HG03175 (cell line): ENCODE results near the gene TNNI2.

ENCODE experiments used
- ATAC-seq: cut with Tn5 transposase; IDR thresholded peaks from one replicate; pipeline ENCODE4 v1.9.1; 2021; ENCODE audit warnings: mild to moderate bottlenecking, moderate library complexity; ENCODE audit not compliant: unreplicated experiment

Gene TNNI2

GRCh38 chr11:1857064-1857463, 18.3 kb downstream of the TNNI2 start:
- ATAC-seq, result no peak

- no peak for ATAC-seq
These were observed 19.4 kb downstream of the TNNI2 start for GRCh38 chr11:1858154-1858553.

GRCh38 chr11:1858576-1858975, 19.8 kb downstream of the TNNI2 start:
- ATAC-seq, result no peak

GRCh38 chr11:1859004-1859403, 20.2 kb downstream of the TNNI2 start:
- ATAC-seq, result no peak

GRCh38 chr11:1860108-1860507, 21.3 kb downstream of the TNNI2 start:
- ATAC-seq, result no peak

GRCh38 chr11:1861435-1862411, 22.9 kb downstream of the TNNI2 start:
- no peak for ATAC-seq

GRCh38 chr11:1862588-1863351, 24.0 kb downstream of the TNNI2 start:
- ATAC-seq, result no peak

- ATAC-seq, result no peak
These were observed 24.8 kb downstream of the TNNI2 start for GRCh38 chr11:1863352-1864216.

- no peak for ATAC-seq
These were observed 25.4 kb downstream of the TNNI2 start for GRCh38 chr11:1864231-1864630.

GRCh38 chr11:1864831-1865665, 26.3 kb downstream of the TNNI2 start:
- no peak for ATAC-seq

GRCh38 chr11:1866226-1866625, 27.4 kb downstream of the TNNI2 start:
- ATAC-seq, result no peak

- ATAC-seq, result no peak
These were observed 28.0 kb downstream of the TNNI2 start for GRCh38 chr11:1866776-1867175.

GRCh38 chr11:1867381-1867780, 28.6 kb downstream of the TNNI2 start:
- no peak for ATAC-seq

- ATAC-seq, result no peak
These were observed 29.4 kb downstream of the TNNI2 start for GRCh38 chr11:1868056-1868635.

- ATAC-seq, result no peak
These were observed 30.0 kb downstream of the TNNI2 start for GRCh38 chr11:1868636-1869291.

- ATAC-seq, result no peak
These were observed 30.9 kb downstream of the TNNI2 start for GRCh38 chr11:1869427-1870325.

- ATAC-seq, result no peak
These were observed 31.5 kb downstream of the TNNI2 start for GRCh38 chr11:1870326-1870696.
